Smooth muscle cell (in vitro differentiated cells): ENCODE measurements around the gene STAG1. TPM values are rescaled to one million over a fixed set of nuclear protein-coding genes. Genes with fewer than 3 reads are reported as not detected.

Experiments used
- DNase-seq: peaks from one replicate; lab custom pipeline; 2025; ENCODE audit not compliant: unreplicated experiment; lab: John Stamatoyannopoulos, UW
- H2AFZ ChIP-seq: fragments of 200-600 bp; sonication (generic); 2 replicates; pipeline ENCODE4 v1.6.0; 2016; ENCODE audit warnings: antibody characterized with exemption, low read depth, mild to moderate bottlenecking
- H3F3A ChIP-seq: fragments of 200-600 bp; sonication (generic); 2 replicates; pipeline ENCODE4 v1.6.0; 2017; ENCODE audit warnings: antibody characterized with exemption, low read depth
- H3K27ac ChIP-seq: fragments of 200-600 bp; sonication (generic); 2 replicates; pipeline ENCODE4 v1.5.1; 2016; ENCODE audit warnings: low read depth, mild to moderate bottlenecking
- H3K27me3 ChIP-seq: fragments of 200-600 bp; sonication (generic); 2 replicates; pipeline ENCODE4 v1.6.1; 2016; ENCODE audit warnings: low read depth, mild to moderate bottlenecking
- H3K36me3 ChIP-seq: fragments of 200-600 bp; sonication (generic); 2 replicates; pipeline ENCODE4 v1.5.1; 2016; ENCODE audit warnings: low read depth
- H3K4me1 ChIP-seq: fragments of 200-600 bp; sonication (generic); 2 replicates; pipeline ENCODE4 v1.5.1; 2016; ENCODE audit warnings: low read depth
- H3K4me2 ChIP-seq: fragments of 200-600 bp; sonication (generic); 2 replicates; pipeline ENCODE4 v1.6.0; 2016; ENCODE audit warnings: mild to moderate bottlenecking
- H3K4me3 ChIP-seq: fragments of 200-600 bp; sonication (generic); 2 replicates; pipeline ENCODE4 v1.5.1; 2016; ENCODE audit warnings: mild to moderate bottlenecking
- H3K79me2 ChIP-seq: fragments of 200-600 bp; sonication (generic); 2 replicates; pipeline ENCODE4 v1.6.0; 2016; ENCODE audit warnings: low read depth, mild to moderate bottlenecking
- H3K9ac ChIP-seq: fragments of 200-600 bp; sonication (generic); 2 replicates; pipeline ENCODE4 v1.6.0; 2016; ENCODE audit warnings: low read depth
- H3K9me3 ChIP-seq: fragments of 200-600 bp; sonication (generic); replicated peaks from 2 replicates; pipeline ENCODE4 v1.5.1; 2016; ENCODE audit warnings: low read depth
- H4K20me1 ChIP-seq: fragments of 200-600 bp; sonication (generic); 2 replicates; pipeline ENCODE4 v1.6.0; 2016; ENCODE audit warnings: low read depth
- CTCF ChIP-seq: fragments of 200-600 bp; sonication (generic); IDR thresholded peaks from 2 replicates; pipeline ENCODE4 v1.5.1; 2017; ENCODE audit warnings: borderline replicate concordance, mild to moderate bottlenecking, antibody characterized with exemption; ENCODE audit not compliant: insufficient read depth, poor library complexity, severe bottlenecking
- WGBS: methylation state at CpG from one replicate; pipeline ENCODE4 v1.1.7; 2016; ENCODE audit warnings: low lambda C conversion rate; 5-methylcytosine and 5-hydroxymethylcytosine counted together
- polyA plus RNA-seq: library from polyadenylated mRNA; unstranded; fragments of >200 nt; fragmentation: Nextera tagmentation; extraction: Ambion mirVana; gene quantifications from 2 replicates; pipeline ENCODE4 v1.2.1, GENCODE V29; 2016
- total RNA-seq: library from RNA; depleted of rRNA; stranded (reverse); fragments of >200 nt; gene quantifications from 2 replicates; pipeline ENCODE4 v1.2.3, GENCODE V29; 2014

The STAG1 gene
- total and polyA plus RNA-seq, 2 experiments from 2014 or later, result 14.6 to 29.5 TPM

GRCh38 chr3:136708333-136708985 is 43.7 kb downstream of the STAG1 start:
- 95% methylated on average over 3 of the region's 3 CpGs for WGBS
- no peak overlapping the region for H3K4me2 ChIP-seq
- H3F3A ChIP-seq, result no peaks in the 10 kb centered on the region
- no peaks in the 10 kb centered on the region for H3K27me3 ChIP-seq
- TF ChIP-seq CTCF, result no peak
- no peak overlapping the region for H3K9ac ChIP-seq
- no peak overlapping the region for H2AFZ ChIP-seq
- H3K79me2 ChIP-seq, result peaks cover 98% of the 10 kb centered on the region
- no peak for DNase-seq
- no peaks in the 10 kb centered on the region for H3K9me3 ChIP-seq
- H3K36me3 ChIP-seq, result no peaks in the 10 kb centered on the region
- peaks cover 92% of the 10 kb centered on the region for H4K20me1 ChIP-seq
- H3K4me1 ChIP-seq, result no peaks in the 10 kb centered on the region
- no peak overlapping the region for H3K4me3 ChIP-seq
- H3K27ac ChIP-seq, result no peak overlapping the region

GRCh38 chr3:136703429-136703828 is 48.7 kb downstream of the STAG1 start:
- no peak for TF ChIP-seq CTCF
- no peaks in the 10 kb centered on the region for H3K9me3 ChIP-seq
- H3K4me1 ChIP-seq, result peaks cover 14% of the 10 kb centered on the region
- H4K20me1 ChIP-seq, result peaks cover 94% of the 10 kb centered on the region
- no peaks in the 10 kb centered on the region for H3K27me3 ChIP-seq
- peaks cover 96% of the 10 kb centered on the region for H3K79me2 ChIP-seq
- no peaks in the 10 kb centered on the region for H3F3A ChIP-seq
- no peak for DNase-seq
- WGBS, result 55% methylated on average over 4 of the region's 4 CpGs
- no peak overlapping the region for H3K4me3 ChIP-seq
- H3K9ac ChIP-seq, result no peak overlapping the region
- H3K36me3 ChIP-seq, result no peaks in the 10 kb centered on the region
- H3K4me2 ChIP-seq, result no peak overlapping the region
- H3K27ac ChIP-seq, result no peak overlapping the region
- no peak overlapping the region for H2AFZ ChIP-seq

GRCh38 chr3:136699271-136699828 is 52.8 kb downstream of the STAG1 start:
- H3K4me3 ChIP-seq, result no peak overlapping the region
- no peak for DNase-seq
- H4K20me1 ChIP-seq, result peaks cover 90% of the 10 kb centered on the region
- H3K36me3 ChIP-seq, result no peaks in the 10 kb centered on the region
- H3K9me3 ChIP-seq, result no peaks in the 10 kb centered on the region
- no peak overlapping the region for H3K9ac ChIP-seq
- peaks cover 92% of the 10 kb centered on the region for H3K79me2 ChIP-seq
- 18% methylated on average over 5 of the region's 5 CpGs for WGBS
- no peaks in the 10 kb centered on the region for H3K27me3 ChIP-seq
- peak overlapping the region; percentile 54 for H3K27ac ChIP-seq
- no peak overlapping the region for H2AFZ ChIP-seq
- H3K4me2 ChIP-seq, result peak overlapping the region; percentile 64
- peaks cover 4% of the 10 kb centered on the region for H3F3A ChIP-seq
- H3K4me1 ChIP-seq, result peaks cover 19% of the 10 kb centered on the region
- no peak for TF ChIP-seq CTCF

- Histone ChIP-seq H3K4me3 (no peak overlapping the region), H4K20me1 (peaks cover 85% of the 10 kb centered on the region), H3K9me3 (no peaks in the 10 kb centered on the region), H3K27me3 (no peaks in the 10 kb centered on the region), H3K36me3 (no peaks in the 10 kb centered on the region), H3K27ac (peak overlapping the region; percentile 47), H3K4me1 (peaks cover 19% of the 10 kb centered on the region), H3K4me2 (peak overlapping the region; percentile 64), H2AFZ (no peak overlapping the region), H3F3A (peaks cover 4% of the 10 kb centered on the region), H3K9ac (no peak overlapping the region), H3K79me2 (peaks cover 91% of the 10 kb centered on the region)
- WGBS, result 70% methylated on average over 3 of the region's 3 CpGs
- TF ChIP-seq CTCF, result peak; percentile 34
- no peak for DNase-seq
Measured at GRCh38 chr3:136698361-136698760, 53.8 kb downstream of the STAG1 start.
